Upper lobe of left lung (tissue), 6 donors: ENCODE measurements around the gene DAPK1. TPM values are rescaled to one million over a fixed set of nuclear protein-coding genes. Genes with fewer than 3 reads are reported as not detected.

Source experiments
- ATAC-seq, 2 donors: fragments of 200-7000 bp; cut with Tn5 transposase; one replicate each; pipeline ENCODE4 v1.9.1; 2022; ENCODE audit warnings: mild to moderate bottlenecking in 2 of 2, moderate library complexity in 2 of 2; ENCODE audit not compliant: low FRiP score in 2 of 2
- DNase-seq, 2 donors: peaks; one replicate each; pipeline ENCODE4 v3.0.0-alpha.2; 2019 to 2020
- H3K27ac ChIP-seq, 4 donors: fragments of 200-600 bp; sonication (generic); one replicate each; pipeline ENCODE4 v1.5.1; 2016 to 2019
- H3K27me3 ChIP-seq, 4 donors: fragments of 200-600 bp; sonication (generic); one replicate each; pipeline ENCODE4 v1.5.1; 2017 to 2019
- H3K36me3 ChIP-seq, 4 donors: fragments of 200-600 bp; sonication (generic); one replicate each; pipeline ENCODE4 v1.5.1; 2016 to 2019
- H3K4me1 ChIP-seq, 4 donors: fragments of 200-600 bp; sonication (generic); one replicate each; pipeline ENCODE4 v1.5.1; 2018 to 2019
- H3K4me3 ChIP-seq, 4 donors: fragments of 200-600 bp; sonication (generic); one replicate each; pipeline ENCODE4 v1.5.1; 2017 to 2019; ENCODE audit warnings: mild to moderate bottlenecking in 2 of 4, moderate library complexity in 1 of 4
- H3K9me3 ChIP-seq, 4 donors: fragments of 200-600 bp; sonication (generic); one replicate each; pipeline ENCODE4 v1.5.1; 2018 to 2019
- CTCF ChIP-seq, 6 experiments: fragments of 450-650 bp in 4 of 6; fragments of 200-600 bp in 2 of 6; sonication (generic) in 2 of 6; IDR thresholded peaks; one replicate each; pipeline ENCODE4 v1.5.1; 2016 to 2019; ENCODE audit warnings: antibody characterized with exemption in 6 of 6
- EP300 ChIP-seq, 4 donors: sonication (generic); formaldehyde crosslinking; IDR thresholded peaks; one replicate each; pipeline ENCODE4 v1.5.1; 2017; ENCODE audit warnings: antibody characterized with exemption in 4 of 4, control low read depth in 2 of 4
- POLR2A ChIP-seq, 4 donors: fragments of 450-650 bp; IDR thresholded peaks; one replicate each; pipeline ENCODE4 v1.5.1; 2016 to 2017; ENCODE audit warnings: antibody characterized with exemption in 4 of 4, mild to moderate bottlenecking in 2 of 4
- POLR2AphosphoS5 ChIP-seq, 2 donors: sonication (generic); formaldehyde crosslinking; IDR thresholded peaks; one replicate each; pipeline ENCODE4 v1.5.1; 2017; ENCODE audit warnings: antibody characterized with exemption in 2 of 2
- WGBS, 2 donors: methylation state at CpG; one replicate each; pipeline ENCODE4 v1.1.5; 2017 to 2018; 5-methylcytosine and 5-hydroxymethylcytosine counted together
- total RNA-seq, 6 donors: library from RNA; depleted of rRNA in 4 of 6; stranded (reverse); fragments of >200 nt in 4 of 6; gene quantifications; one replicate each; pipeline versions ENCODE4 v1.1.0 to v1.2.1, GENCODE V29; 2016 to 2021
- donor health status: DM: no; HTN: no; CAD: no; lungs with moderate emphysema.
- donor health status: DM: no; HTN: yes; CAD: no; lungs with severe emphysema.

The DAPK1 gene
- total RNA-seq, 6 donors from 2014 or later = 125 to 334 (median 213) TPM

- no peaks in the 10 kb centered on the region for H3K27me3 ChIP-seq
- H3K27ac ChIP-seq = no peak overlapping the region
- no peak overlapping the region for H3K4me3 ChIP-seq
- no peaks in the 10 kb centered on the region for H3K9me3 ChIP-seq
- WGBS, 2 donors = 66 to 70% methylated on average over 11 to 14 of the region's 14 CpGs
- peaks cover 0 to 11% (median 0%) of the 10 kb centered on the region in 4 donors for H3K4me1 ChIP-seq
- TF ChIP-seq EP300 (IDR thresholded peaks at IDR 0.05) (no peak), POLR2AphosphoS5 (IDR thresholded peaks at IDR 0.05) (no peak), CTCF (IDR thresholded peaks at IDR 0.05) (no peak)
- DNase-seq = peak in 1 of 2 donors; percentile 41
- peak; percentile 7 to 52 for ATAC-seq
- H3K36me3 ChIP-seq = peaks cover 10 to 16% (median 10%) of the 10 kb centered on the region in 4 donors
Observed at GRCh38 chr9:87676976-87677775, 179.5 kb downstream of the DAPK1 start.

DNA sequence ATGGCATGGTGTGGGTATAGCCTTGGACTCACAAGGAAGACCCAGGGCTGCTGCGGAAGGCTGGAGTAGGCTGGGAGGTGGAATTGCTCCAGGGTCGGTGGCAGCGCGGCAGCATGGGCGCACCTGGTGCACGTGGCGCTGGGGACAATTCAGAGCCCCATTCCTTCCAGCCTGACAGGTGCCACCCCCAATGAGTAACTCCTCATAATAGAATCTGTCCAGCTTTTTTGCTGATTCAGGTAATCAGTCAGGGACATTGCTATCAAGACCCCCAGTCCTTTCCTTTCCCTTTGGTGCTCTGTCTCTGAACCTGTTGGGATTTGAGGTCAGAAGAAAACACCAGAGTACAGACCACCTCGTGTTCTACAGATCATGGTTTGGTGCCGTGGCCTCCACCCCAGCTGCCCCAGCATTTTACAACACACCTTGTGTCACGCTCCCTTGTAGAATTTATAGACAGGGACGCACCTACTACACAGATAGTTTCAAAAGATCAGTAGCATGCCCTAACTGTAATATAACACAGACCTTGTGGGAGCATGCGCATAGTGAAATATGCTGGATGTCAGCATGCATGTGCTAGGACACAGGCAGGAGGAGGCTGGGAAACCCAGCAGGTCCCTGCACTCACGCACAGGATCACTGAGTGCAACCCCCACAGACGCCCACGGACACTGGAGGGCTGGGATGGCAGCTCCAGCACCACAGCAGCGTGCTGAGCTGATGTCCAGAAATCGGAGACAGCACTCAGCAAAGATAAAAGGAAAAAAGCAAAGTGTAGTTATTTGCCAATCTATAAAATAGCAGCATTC, 180.3 kb downstream of the DAPK1 start:
- 88 to 92% methylated on average over 15 to 17 of the region's 17 CpGs for WGBS, 2 donors
- Histone ChIP-seq H3K27ac (no peak overlapping the region), H3K36me3 (peaks cover 10 to 16% (median 10%) of the 10 kb centered on the region in 4 donors), H3K27me3 (no peaks in the 10 kb centered on the region), H3K4me1 (peaks cover 0 to 11% (median 0%) of the 10 kb centered on the region in 4 donors), H3K9me3 (no peaks in the 10 kb centered on the region), H3K4me3 (no peak overlapping the region)
- ATAC-seq (no peak), DNase-seq (no peak)
- TF ChIP-seq POLR2A (IDR thresholded peaks at IDR 0.05) (no peak), EP300 (IDR thresholded peaks at IDR 0.05) (no peak), CTCF (IDR thresholded peaks at IDR 0.05) (no peak), POLR2AphosphoS5 (IDR thresholded peaks at IDR 0.05) (no peak)

GRCh38 chr9:87678650-87679355, 181.1 kb downstream of the DAPK1 start:
- ATAC-seq (peak in 1 of 2 donors; percentile 68), DNase-seq (no peak)
- Histone ChIP-seq H3K4me3 (no peak overlapping the region), H3K27ac (no peak overlapping the region), H3K4me1 (peaks cover 0 to 11% (median 0%) of the 10 kb centered on the region in 4 donors), H3K27me3 (no peaks in the 10 kb centered on the region), H3K9me3 (no peaks in the 10 kb centered on the region), H3K36me3 (peaks cover 10 to 17% (median 13%) of the 10 kb centered on the region in 4 donors)
- TF ChIP-seq POLR2AphosphoS5 (IDR thresholded peaks at IDR 0.05) (no peak), CTCF (IDR thresholded peaks at IDR 0.05) (peak; percentile 44 to 68 (median 60)), EP300 (IDR thresholded peaks at IDR 0.05) (no peak)
- 86 to 89% methylated on average over 7 to 9 of the region's 9 CpGs for WGBS, 2 donors

DNA sequence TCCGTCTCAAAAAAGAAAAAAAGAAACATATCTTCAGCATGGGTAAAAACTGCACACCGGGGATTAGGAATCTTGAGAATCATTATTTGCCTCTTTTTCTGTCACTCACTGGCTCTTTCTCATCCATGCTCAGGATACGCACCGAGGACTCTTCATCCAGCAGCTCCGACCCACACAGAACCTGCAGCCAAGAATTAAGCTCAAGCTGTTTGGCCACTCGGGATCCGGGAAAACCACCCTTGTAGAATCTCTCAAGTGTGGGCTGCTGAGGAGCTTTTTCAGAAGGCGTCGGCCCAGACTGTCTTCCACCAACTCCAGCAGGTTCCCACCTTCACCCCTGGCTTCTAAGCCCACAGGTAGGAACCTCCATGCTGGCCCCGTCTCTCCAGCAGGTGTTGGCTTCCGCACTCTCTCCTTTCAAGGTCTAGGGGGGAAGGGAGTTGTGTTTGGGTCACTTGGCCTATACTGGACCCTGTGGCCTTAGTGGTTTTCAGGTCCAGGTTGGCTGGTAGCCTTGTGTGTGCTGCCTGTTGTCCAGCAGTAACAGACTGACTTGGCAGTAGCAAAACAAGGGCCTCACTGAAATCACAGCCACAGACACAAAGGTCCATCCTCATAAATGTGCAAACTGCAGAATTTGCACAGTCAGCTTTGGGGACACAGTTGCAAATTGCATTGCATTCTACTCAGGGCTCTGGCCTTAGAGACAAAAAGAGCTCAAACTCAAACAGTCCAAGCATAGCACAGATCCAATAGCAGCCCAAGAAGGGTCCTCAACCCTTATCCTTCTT, 183.8 kb downstream of the DAPK1 start:
- Histone ChIP-seq H3K27ac (no peak overlapping the region), H3K27me3 (no peaks in the 10 kb centered on the region), H3K9me3 (no peaks in the 10 kb centered on the region), H3K4me3 (no peak overlapping the region), H3K4me1 (peaks cover 10 to 14% (median 12%) of the 10 kb centered on the region in 4 donors), H3K36me3 (peaks cover 10 to 20% (median 15%) of the 10 kb centered on the region in 4 donors)
- WGBS, 2 donors = 81 to 84% methylated on average over 11 of the region's 11 CpGs
- no peak for TF ChIP-seq POLR2A (IDR thresholded peaks at IDR 0.05)
- no peak for TF ChIP-seq POLR2AphosphoS5 (IDR thresholded peaks at IDR 0.05)
- TF ChIP-seq EP300 (IDR thresholded peaks at IDR 0.05) = no peak
- no peak for TF ChIP-seq CTCF (IDR thresholded peaks at IDR 0.05)
- DNase-seq (no peak), ATAC-seq (no peak)
